ENCODE results near the gene RNF225. TPM values are rescaled to one million over a fixed set of nuclear protein-coding genes. Genes with fewer than 3 reads are reported as not detected.
"Not testable (repeated sequence)": the region's sequence is repeated elsewhere in the genome, so short reads cannot be mapped to it uniquely, and the experiment has no call there.

Gene RNF225
- under 1 TPM in 1 of 4 donors, not detected in 3; 0.10 TPM for polyA plus RNA-seq (ENCODE audit: insufficient read length in 4 of 4)

GRCh38 chr19:58395220-58395978 is at the start of gene RNF225:
TSS of gene RNF225 (plus strand) at chr19:58395656. CDS start at chr19:58396090, 434 bp downstream.
- DNase-seq (ENCODE audit: low read depth in 4 of 4, low spot score in 3 of 4), result no peak

- DNase-seq (ENCODE audit: low read depth in 4 of 4, low spot score in 3 of 4), result no peak
These were observed 48.2 kb upstream of the RNF225 start for GRCh38 chr19:58346961-58347929.

- DNase-seq (ENCODE audit: low read depth in 4 of 4, low spot score in 3 of 4), result not testable (repeated sequence)
These were observed 47.4 kb upstream of the RNF225 start for GRCh38 chr19:58348080-58348479.

GRCh38 chr19:58349590-58349989 is 45.9 kb upstream of the RNF225 start:
- no peak for DNase-seq (ENCODE audit: low read depth in 4 of 4, low spot score in 3 of 4)

GRCh38 chr19:58350001-58350861 is 45.2 kb upstream of the RNF225 start:
- DNase-seq (ENCODE audit: low read depth in 4 of 4, low spot score in 3 of 4), result no peak

- DNase-seq (ENCODE audit: low read depth in 4 of 4, low spot score in 3 of 4), result no peak
These were observed 44.4 kb upstream of the RNF225 start for GRCh38 chr19:58350871-58351557.

GRCh38 chr19:58351558-58351878 is 43.9 kb upstream of the RNF225 start:
- no peak for DNase-seq (ENCODE audit: low read depth in 4 of 4, low spot score in 3 of 4)

GRCh38 chr19:58351990-58352755 is 43.3 kb upstream of the RNF225 start:
- DNase-seq (ENCODE audit: low read depth in 4 of 4, low spot score in 3 of 4), result no peak

GRCh38 chr19:58352760-58353671 is 42.4 kb upstream of the RNF225 start, which contains the start of gene A1BG:
TSS of gene A1BG (minus strand) at chr19:58353492. CDS start at chr19:58353437, 55 bp downstream.
- DNase-seq (ENCODE audit: low read depth in 4 of 4, low spot score in 3 of 4), result no peak

- no peak for DNase-seq (ENCODE audit: low read depth in 4 of 4, low spot score in 3 of 4)
These were observed 41.6 kb upstream of the RNF225 start for GRCh38 chr19:58353717-58354477.

- DNase-seq (ENCODE audit: low read depth in 4 of 4, low spot score in 3 of 4), result no peak
These were observed 40.9 kb upstream of the RNF225 start for GRCh38 chr19:58354478-58355030.

- no peak for DNase-seq (ENCODE audit: low read depth in 4 of 4, low spot score in 3 of 4)
These were observed 40.1 kb upstream of the RNF225 start for GRCh38 chr19:58355215-58355796.

GRCh38 chr19:58355908-58356765 is 39.3 kb upstream of the RNF225 start:
- peak in 1 of 4 donors; percentile 25 for DNase-seq (ENCODE audit: low read depth in 4 of 4, low spot score in 3 of 4)

- no peak for DNase-seq (ENCODE audit: low read depth in 4 of 4, low spot score in 3 of 4)
These were observed 38.5 kb upstream of the RNF225 start for GRCh38 chr19:58356766-58357480.

Data from right renal pelvis (tissue), 4 donors.